HG02678 (cell line): ENCODE data around the gene PDE3B.
"Not testable (repeated sequence)": the region's sequence is repeated elsewhere in the genome, so short reads cannot be mapped to it uniquely, and the experiment has no call there.

ENCODE experiments used
- ATAC-seq: cut with Tn5 transposase; IDR thresholded peaks from one replicate; pipeline ENCODE4 v1.9.1; 2021; ENCODE audit warnings: mild to moderate bottlenecking, moderate library complexity; ENCODE audit not compliant: unreplicated experiment

The PDE3B gene

DNA sequence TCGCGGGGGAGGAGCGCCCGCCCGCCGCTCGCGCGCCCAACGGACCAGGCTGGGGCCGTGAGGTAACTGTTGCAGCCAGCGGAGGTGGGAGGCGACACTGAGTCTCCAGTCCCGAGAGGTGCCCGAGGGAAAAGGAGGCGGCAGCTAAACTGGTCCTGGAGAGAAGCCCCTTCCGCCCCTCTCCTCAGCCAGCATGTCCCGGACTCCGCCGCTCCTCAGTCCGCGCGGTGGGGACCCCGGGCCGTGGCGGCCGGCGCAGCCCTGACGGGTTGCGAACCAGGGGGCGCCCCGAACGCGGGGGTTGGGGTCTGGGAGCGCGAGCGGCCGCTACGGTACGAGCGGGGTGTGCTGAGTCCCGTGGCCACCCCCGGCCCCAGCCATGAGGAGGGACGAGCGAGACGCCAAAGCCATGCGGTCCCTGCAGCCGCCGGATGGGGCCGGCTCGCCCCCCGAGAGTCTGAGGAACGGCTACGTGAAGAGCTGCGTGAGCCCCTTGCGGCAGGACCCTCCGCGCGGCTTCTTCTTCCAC is at the start of gene PDE3B:
TSS of gene PDE3B (plus strand) at position 108 of the 529 bp plus-strand sequence. CDS start at position 380, 272 bp downstream.
- ATAC-seq = peak; percentile 75

GRCh38 chr11:14595261-14595660 is 48.3 kb upstream of the PDE3B start:
- ATAC-seq = not testable (repeated sequence)

- no peak for ATAC-seq
These were observed 35.9 kb upstream of the PDE3B start for GRCh38 chr11:14607713-14608112.

GRCh38 chr11:14609902-14610301 is 33.7 kb upstream of the PDE3B start:
- no peak for ATAC-seq

GRCh38 chr11:14611939-14612338 is 31.7 kb upstream of the PDE3B start:
- no peak for ATAC-seq

DNA sequence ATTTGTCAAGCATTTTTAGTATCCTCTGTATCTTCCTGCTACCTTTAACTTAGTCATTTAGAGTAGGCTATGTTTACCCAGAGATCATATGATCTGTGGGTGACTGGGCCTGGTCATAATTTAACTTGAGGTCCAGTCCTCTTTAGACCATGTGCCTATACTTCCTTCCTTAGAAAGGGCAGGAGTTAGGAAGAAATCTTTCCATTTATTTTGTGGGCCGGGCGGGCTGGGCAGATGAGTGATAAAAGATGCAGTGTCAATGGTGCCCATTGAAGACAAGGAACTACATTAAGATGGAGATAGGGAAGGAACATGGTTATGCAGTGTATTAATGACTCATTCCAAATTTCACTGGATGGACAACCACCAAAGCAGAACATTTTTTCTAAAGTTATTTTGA is 30.9 kb upstream of the PDE3B start:
- no peak for ATAC-seq

DNA sequence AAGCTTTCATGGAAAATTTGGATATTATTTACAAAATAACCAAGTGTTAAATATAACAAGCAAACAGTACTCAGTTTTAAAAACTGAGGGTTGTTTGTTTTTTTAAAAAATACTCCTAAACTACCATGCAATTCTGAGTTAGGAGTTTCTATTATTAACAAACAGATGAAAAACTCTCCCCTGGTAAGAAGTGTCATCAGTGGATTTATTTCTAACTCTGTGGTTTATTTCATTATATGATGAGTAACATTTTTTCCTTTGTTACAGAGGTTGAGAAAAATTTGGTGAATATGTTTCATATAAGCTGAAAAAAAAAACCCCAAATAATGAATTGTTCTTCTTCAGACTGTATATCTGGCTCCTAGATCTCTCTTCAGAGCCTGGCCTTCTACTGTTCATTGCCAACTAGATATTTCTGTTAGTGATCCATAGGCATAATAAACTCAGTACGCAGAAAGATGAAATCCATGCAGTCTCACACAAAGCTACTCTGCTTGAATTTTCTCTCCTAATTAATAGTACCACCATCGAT is 29.4 kb upstream of the PDE3B start:
- ATAC-seq = no peak

- ATAC-seq = no peak
These were observed 26.2 kb upstream of the PDE3B start for GRCh38 chr11:14617241-14618027.

DNA sequence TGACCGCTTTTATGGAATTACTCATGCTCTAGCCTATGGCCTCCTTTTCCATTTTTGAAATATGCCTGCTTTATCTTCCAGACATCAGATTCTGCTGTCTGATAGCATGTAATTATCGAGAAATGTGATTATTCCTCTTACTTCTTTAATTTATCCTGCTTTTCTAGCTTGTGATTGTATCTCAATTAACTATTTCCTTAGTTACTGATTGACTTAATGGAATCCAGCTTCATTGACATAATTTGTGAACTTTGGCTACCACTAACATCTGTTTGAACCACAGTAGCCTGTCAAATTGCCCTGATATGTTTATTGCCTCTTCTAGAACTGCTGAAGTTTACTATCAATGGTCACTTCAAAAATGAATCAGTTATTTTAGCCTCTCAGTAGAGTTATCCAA is 25.5 kb upstream of the PDE3B start:
- ATAC-seq = no peak

DNA sequence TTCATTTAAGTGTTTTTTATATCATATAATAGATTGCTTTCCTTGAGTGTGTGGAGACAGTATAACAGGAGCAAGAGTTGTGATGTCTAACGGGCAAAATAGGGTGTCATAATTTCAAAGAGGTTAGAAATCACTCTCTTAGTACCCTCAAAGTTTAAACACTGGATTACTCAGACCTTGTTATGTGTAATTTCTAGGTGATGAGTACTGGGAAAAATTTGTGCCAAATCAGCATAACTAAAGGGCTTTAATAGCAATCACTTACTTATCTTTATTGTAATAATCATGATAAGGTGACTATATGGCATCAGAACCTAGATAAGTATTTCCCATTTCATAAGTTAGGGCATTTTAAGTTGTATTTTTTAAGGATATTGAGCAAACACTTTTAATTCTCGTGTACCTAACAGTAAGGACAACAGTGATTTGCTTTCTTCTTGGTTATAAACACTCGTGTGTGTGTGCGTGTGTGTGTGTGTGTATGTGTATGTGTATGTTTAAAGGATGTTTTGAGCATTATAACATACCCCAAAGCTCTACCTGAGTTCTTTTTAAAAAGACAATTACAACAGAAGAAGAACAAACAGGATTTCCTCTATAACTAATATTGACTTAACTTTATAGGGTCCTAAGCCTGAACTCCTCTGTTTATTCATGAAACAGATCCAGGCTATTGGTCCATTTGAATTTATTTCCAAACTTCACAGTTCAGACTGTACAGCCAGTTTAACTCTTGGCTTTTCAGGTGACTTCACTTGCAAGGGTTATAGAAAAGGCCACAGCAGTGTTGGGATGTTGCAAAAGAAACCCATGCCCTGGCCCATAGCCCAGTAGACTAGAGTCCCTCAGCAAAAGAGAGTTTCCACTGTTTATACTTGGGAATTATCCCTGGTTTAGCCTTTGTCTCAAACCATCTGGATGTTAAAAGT is 23.7 kb upstream of the PDE3B start:
- ATAC-seq = no peak

DNA sequence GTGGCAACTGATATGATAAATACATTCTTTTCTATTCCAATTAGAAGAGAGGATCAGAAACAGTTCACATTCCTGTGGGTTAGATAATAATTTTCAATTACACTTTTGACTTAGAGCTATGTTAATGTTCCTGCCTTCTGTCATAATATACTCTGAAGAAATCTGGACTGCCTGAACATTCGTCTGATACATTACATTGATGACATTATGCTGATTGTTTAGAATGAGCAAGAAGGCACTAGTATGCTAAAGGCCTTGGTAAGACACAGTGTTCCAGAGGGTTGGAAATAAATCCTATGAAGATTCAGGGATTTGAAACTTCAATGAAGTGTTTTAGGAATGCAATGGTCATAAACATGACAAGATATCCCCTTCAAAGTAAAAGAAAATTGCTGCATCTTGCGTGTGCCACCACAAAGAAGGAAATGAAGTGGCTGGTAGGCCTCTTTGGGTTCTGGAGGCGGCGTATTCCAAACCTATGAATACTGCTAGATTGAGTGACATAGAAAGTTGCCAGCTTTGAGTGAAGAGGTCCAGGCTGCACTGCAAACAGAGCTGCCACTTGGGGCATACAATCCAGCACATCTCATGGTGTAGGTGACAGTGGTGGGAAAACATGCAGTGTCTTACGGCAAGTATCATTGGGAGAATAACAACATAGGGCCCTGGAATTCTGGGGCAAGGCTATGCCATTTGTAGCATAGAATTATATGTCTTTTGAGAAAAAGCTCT is 21.2 kb upstream of the PDE3B start:
- ATAC-seq = no peak

DNA sequence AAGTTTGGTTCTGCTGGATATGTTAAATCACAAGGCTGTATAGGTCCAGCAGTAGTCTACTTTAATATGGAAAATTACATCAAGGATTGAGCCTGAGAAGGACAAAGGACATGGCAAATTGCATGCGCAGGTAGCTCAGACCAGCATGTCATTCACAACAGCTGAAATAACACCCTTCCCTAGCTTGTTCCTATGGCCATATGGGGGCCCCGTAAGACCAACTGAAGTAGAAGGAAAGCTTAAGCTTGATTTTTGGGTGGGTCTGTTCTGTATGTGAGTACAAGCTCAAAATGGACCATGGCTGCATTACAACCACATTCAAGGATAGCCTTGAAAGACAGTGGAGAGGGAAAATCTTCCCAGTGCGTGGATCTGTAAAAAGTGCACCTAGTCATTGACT is 20.6 kb upstream of the PDE3B start:
- no peak for ATAC-seq

- ATAC-seq = peak; percentile 44
These were observed 17.9 kb upstream of the PDE3B start for GRCh38 chr11:14625586-14626205.

- no peak for ATAC-seq
These were observed 17.0 kb upstream of the PDE3B start for GRCh38 chr11:14626650-14627049.

- ATAC-seq = not testable (repeated sequence)
These were observed 9.9 kb upstream of the PDE3B start for GRCh38 chr11:14633506-14634224.

GRCh38 chr11:14634813-14635212 is 8.8 kb upstream of the PDE3B start:
- no peak for ATAC-seq

DNA sequence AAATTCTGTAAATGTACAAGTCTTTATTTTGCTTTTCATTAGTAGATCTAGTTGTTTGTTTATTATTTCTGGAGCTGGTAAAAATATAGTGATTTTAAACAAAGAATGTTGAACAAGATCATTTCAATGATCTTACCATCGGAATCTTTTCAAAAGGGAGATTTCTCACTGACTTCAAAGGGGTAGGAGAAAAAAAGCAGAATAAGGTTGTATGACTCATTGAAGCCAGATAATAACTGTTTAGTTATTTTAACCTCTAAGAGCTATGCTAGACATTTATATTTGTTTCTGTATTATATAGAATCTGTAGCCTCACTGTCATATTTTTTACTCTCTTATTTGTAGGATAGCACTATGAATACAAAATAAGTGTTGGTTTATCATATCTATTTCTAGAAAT is 8.1 kb upstream of the PDE3B start:
- ATAC-seq = no peak

DNA sequence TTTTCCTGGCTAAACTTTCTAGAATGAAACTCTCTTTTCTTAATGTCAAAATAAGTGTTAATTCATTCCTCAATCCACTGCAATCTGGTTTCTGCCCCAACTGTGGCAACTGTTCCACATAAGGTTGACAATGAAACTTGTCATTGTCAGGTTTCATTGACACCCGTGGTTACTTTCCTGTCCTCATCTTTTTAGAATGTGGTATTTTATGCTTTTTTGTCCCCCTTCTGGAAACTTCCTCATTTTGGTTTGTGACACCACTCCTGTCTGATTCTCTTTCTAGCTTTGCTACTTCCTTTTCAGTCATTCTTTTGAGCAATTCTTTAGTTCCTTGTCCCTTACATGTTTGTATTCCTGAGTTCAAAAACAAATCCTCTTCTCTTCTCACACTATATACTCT is 7.5 kb upstream of the PDE3B start:
- no peak for ATAC-seq

- ATAC-seq = no peak
These were observed 5.7 kb upstream of the PDE3B start for GRCh38 chr11:14637868-14638409.
